ENCODE data around the gene NCS1.

The NCS1 gene

GRCh38 chr9:130208600-130209347 is 36.6 kb downstream of the NCS1 start:
- no peak overlapping the region for H3K27ac ChIP-seq

GRCh38 chr9:130209422-130209821 is 37.2 kb downstream of the NCS1 start:
- DNase-seq (ENCODE audit: low read depth, low spot score): no peak
- H3K27ac ChIP-seq: no peak overlapping the region

More at GRCh38 chr9:130208600-130209347, 36.6 kb downstream of the NCS1 start:
- DNase-seq (ENCODE audit: low read depth, low spot score): no peak

GRCh38 chr9:130211548-130212226 is 39.5 kb downstream of the NCS1 start:
- H3K27ac ChIP-seq: no peak overlapping the region
- DNase-seq (ENCODE audit: low read depth, low spot score): no peak

GRCh38 chr9:130212543-130213297 is 40.5 kb downstream of the NCS1 start:
- peak; percentile 26 for DNase-seq (ENCODE audit: low read depth, low spot score)
- peak overlapping the region; percentile 6 for H3K27ac ChIP-seq

GRCh38 chr9:130213911-130214761 is 41.9 kb downstream of the NCS1 start:
- DNase-seq (ENCODE audit: low read depth, low spot score): no peak
- no peak overlapping the region for H3K27ac ChIP-seq

GRCh38 chr9:130214776-130215340 is 42.7 kb downstream of the NCS1 start:
- no peak for DNase-seq (ENCODE audit: low read depth, low spot score)

GRCh38 chr9:130215341-130216119 is 43.3 kb downstream of the NCS1 start:
- DNase-seq (ENCODE audit: low read depth, low spot score): no peak
- no peak overlapping the region for H3K27ac ChIP-seq

More at GRCh38 chr9:130214776-130215340, 42.7 kb downstream of the NCS1 start:
- H3K27ac ChIP-seq: no peak overlapping the region

GRCh38 chr9:130217838-130218237 is 45.6 kb downstream of the NCS1 start:
- no peak for DNase-seq (ENCODE audit: low read depth, low spot score)
- H3K27ac ChIP-seq: no peak overlapping the region

GRCh38 chr9:130219661-130220096 is 47.5 kb downstream of the NCS1 start:
- no peak overlapping the region for H3K27ac ChIP-seq
- no peak for DNase-seq (ENCODE audit: low read depth, low spot score)

GRCh38 chr9:130220352-130220751 is 48.1 kb downstream of the NCS1 start:
- no peak overlapping the region for H3K27ac ChIP-seq
- DNase-seq (ENCODE audit: low read depth, low spot score): no peak

GRCh38 chr9:130222833-130223232 is 50.6 kb downstream of the NCS1 start:
- no peak for DNase-seq (ENCODE audit: low read depth, low spot score)
- H3K27ac ChIP-seq: no peak overlapping the region

GRCh38 chr9:130225071-130225470 is 52.9 kb downstream of the NCS1 start:
- no peak for DNase-seq (ENCODE audit: low read depth, low spot score)
- no peak overlapping the region for H3K27ac ChIP-seq

GRCh38 chr9:130225586-130225985 is 53.4 kb downstream of the NCS1 start:
- DNase-seq (ENCODE audit: low read depth, low spot score): no peak
- H3K27ac ChIP-seq: no peak overlapping the region

GRCh38 chr9:130226112-130226511 is 53.9 kb downstream of the NCS1 start:
- DNase-seq (ENCODE audit: low read depth, low spot score): no peak
- H3K27ac ChIP-seq: no peak overlapping the region

GRCh38 chr9:130227833-130228232 is 55.6 kb downstream of the NCS1 start:
- DNase-seq (ENCODE audit: low read depth, low spot score): no peak
- no peak overlapping the region for H3K27ac ChIP-seq

- H3K27ac ChIP-seq: no peak overlapping the region
- DNase-seq (ENCODE audit: low read depth, low spot score): no peak
Measured at GRCh38 chr9:130229759-130230158, 57.6 kb downstream of the NCS1 start.

- H3K27ac ChIP-seq: no peak overlapping the region
- DNase-seq (ENCODE audit: low read depth, low spot score): no peak
Measured at GRCh38 chr9:130230631-130231030, 58.4 kb downstream of the NCS1 start.

GRCh38 chr9:130232899-130233586 is 60.8 kb downstream of the NCS1 start:
- no peak for DNase-seq (ENCODE audit: low read depth, low spot score)
- no peak overlapping the region for H3K27ac ChIP-seq

Data from epithelial cell of prostate (primary cell).